ENCODE measurements around the gene CAMTA1.

CAMTA1 gene

GRCh38 chr1:7621334-7622219 lies 836.3 kb downstream of the CAMTA1 start:
- no peak for DNase-seq (ENCODE audit: low read depth)
- no peak for TF ChIP-seq CTCF (IDR thresholded peaks at IDR 0.05; ENCODE audit: insufficient read depth, low read depth, low read length, missing control alignments)
- no peak overlapping the region for H3K4me3 ChIP-seq (ENCODE audit: low read length)

GRCh38 chr1:7623842-7624241 lies 838.6 kb downstream of the CAMTA1 start:
- H3K4me3 ChIP-seq (ENCODE audit: low read length) = no peak overlapping the region
- no peak for DNase-seq (ENCODE audit: low read depth)
- no peak for TF ChIP-seq CTCF (IDR thresholded peaks at IDR 0.05; ENCODE audit: insufficient read depth, low read depth, low read length, missing control alignments)

GRCh38 chr1:7624791-7625355 lies 839.6 kb downstream of the CAMTA1 start:
- DNase-seq (ENCODE audit: low read depth) = no peak
- no peak overlapping the region for H3K4me3 ChIP-seq (ENCODE audit: low read length)
- no peak for TF ChIP-seq CTCF (IDR thresholded peaks at IDR 0.05; ENCODE audit: insufficient read depth, low read depth, low read length, missing control alignments)

GRCh38 chr1:7625401-7625800 lies 840.1 kb downstream of the CAMTA1 start:
- no peak for DNase-seq (ENCODE audit: low read depth)
- no peak overlapping the region for H3K4me3 ChIP-seq (ENCODE audit: low read length)
- TF ChIP-seq CTCF (IDR thresholded peaks at IDR 0.05; ENCODE audit: insufficient read depth, low read depth, low read length, missing control alignments) = no peak

GRCh38 chr1:7628273-7628672 lies 843.0 kb downstream of the CAMTA1 start:
- no peak overlapping the region for H3K4me3 ChIP-seq (ENCODE audit: low read length)
- DNase-seq (ENCODE audit: low read depth) = no peak

GRCh38 chr1:7629011-7629410 lies 843.8 kb downstream of the CAMTA1 start:
- TF ChIP-seq CTCF (IDR thresholded peaks at IDR 0.05; ENCODE audit: insufficient read depth, low read depth, low read length, missing control alignments) = no peak
- no peak overlapping the region for H3K4me3 ChIP-seq (ENCODE audit: low read length)
- no peak for DNase-seq (ENCODE audit: low read depth)

More at GRCh38 chr1:7628273-7628672, 843.0 kb downstream of the CAMTA1 start:
- no peak for TF ChIP-seq CTCF (IDR thresholded peaks at IDR 0.05; ENCODE audit: insufficient read depth, low read depth, low read length, missing control alignments)

Measured in epithelial cell of esophagus (primary cell).